H1 (cell line): ENCODE measurements around the gene NEURL1. TPM values are rescaled to one million over a fixed set of nuclear protein-coding genes. Genes with fewer than 3 reads are reported as not detected.

Source experiments
- CTCF ChIA-PET: fragments of 300-600 bp; sonication (Branson Sonifier 250); formaldehyde crosslinking; loops from one replicate; lab custom pipeline; 2021; ENCODE audit not compliant: partially characterized antibody; lab: Charles Lee
- POLR2A ChIA-PET: fragments of 300-600 bp; sonication (Branson Sonifier 250); formaldehyde crosslinking; loops from one replicate; lab custom pipeline; 2021; ENCODE audit warnings: inconsistent platforms; ENCODE audit not compliant: partially characterized antibody; lab: Charles Lee
- DNase-seq, 2 experiments: peaks; one replicate each; pipeline versions ENCODE4 v3.0.0 to v3.0.0-alpha.2; 2010 to 2022; ENCODE audit warnings: low spot score in 2 of 2, low read depth in 1 of 2, mixed read lengths in 1 of 2
- FAIRE-seq: peaks from 2 replicates; lab custom pipeline; 2011; peaks lifted over from hg19 to GRCh38; lab: Jason Lieb, UNC
- H2AFZ ChIP-seq: 2 replicates; pipeline ENCODE4 v1.8.1; 2012; ENCODE audit warnings: low read length, inconsistent platforms
- H2AK5ac ChIP-seq: 2 replicates; pipeline ENCODE4 v1.6.1; 2013; ENCODE audit warnings: low read depth, low read length
- H2BK120ac ChIP-seq: replicated peaks from 2 replicates; pipeline ENCODE3; 2013; ENCODE audit warnings: low read depth, low read length, inconsistent platforms
- H2BK12ac ChIP-seq: 2 replicates; pipeline ENCODE4 v1.6.1; 2013; ENCODE audit warnings: low read depth, low read length
- H2BK15ac ChIP-seq: 2 replicates; pipeline ENCODE4 v1.6.1; 2013; ENCODE audit warnings: low read length
- H2BK20ac ChIP-seq: 2 replicates; pipeline ENCODE4 v1.6.1; 2013; ENCODE audit warnings: low read length
- H2BK5ac ChIP-seq: 2 replicates; pipeline ENCODE4 v1.6.1; 2013; ENCODE audit warnings: low read depth, low read length
- H3K14ac ChIP-seq: 2 replicates; pipeline ENCODE4 v1.6.1; 2013; ENCODE audit warnings: inconsistent platforms; ENCODE audit not compliant: insufficient read length
- H3K18ac ChIP-seq: 2 replicates; pipeline ENCODE4 v1.6.1; 2013; ENCODE audit warnings: low read length; ENCODE audit errors: extremely low read depth
- H3K23ac ChIP-seq: 2 replicates; pipeline ENCODE4 v1.6.1; 2013; ENCODE audit warnings: inconsistent platforms; ENCODE audit not compliant: insufficient read length
- H3K23me2 ChIP-seq: 2 replicates; pipeline ENCODE4 v1.6.1; 2013; ENCODE audit warnings: low read depth, low read length
- H3K27ac ChIP-seq: 2 replicates; pipeline ENCODE4 v1.6.1; 2011; ENCODE audit warnings: low read depth, low read length, inconsistent platforms
- H3K27me3 ChIP-seq, 4 experiments: replicated peaks in 1 of 4; 1 replicate in 1 of 4; 2 replicates in 3 of 4; pipeline versions ENCODE4 v1.6.1 to v1.8.1; 2011 to 2013; ENCODE audit warnings: low read length in 3 of 4, mild to moderate bottlenecking in 3 of 4, inconsistent platforms in 2 of 4, mixed read lengths in 2 of 4, moderate library complexity in 1 of 4; ENCODE audit not compliant: control insufficient read depth in 3 of 4, insufficient read depth in 3 of 4; ENCODE audit errors: extremely low read depth in 1 of 4
- H3K36me3 ChIP-seq, 4 experiments: 2 replicates each; pipeline versions ENCODE4 v1.6.1 to v1.8.1; 2011 to 2013; ENCODE audit warnings: mild to moderate bottlenecking in 4 of 4, low read length in 3 of 4, moderate library complexity in 2 of 4, control low read depth in 1 of 4, inconsistent platforms in 1 of 4; ENCODE audit not compliant: insufficient read depth in 4 of 4, control insufficient read depth in 2 of 4
- H3K4ac ChIP-seq: replicated peaks from 2 replicates; pipeline ENCODE3; 2013; ENCODE audit warnings: low read length, low read depth, mixed read lengths, inconsistent platforms; ENCODE audit not compliant: insufficient read length
- H3K4me1 ChIP-seq, 4 experiments: replicated peaks in 1 of 4; 1 replicate in 1 of 4; 2 replicates in 3 of 4; pipeline versions ENCODE4 v1.6.1 to v1.8.1; 2011 to 2013; ENCODE audit warnings: low read length in 3 of 4, inconsistent platforms in 2 of 4, mixed read lengths in 1 of 4; ENCODE audit not compliant: insufficient read depth in 4 of 4, control insufficient read depth in 3 of 4
- H3K4me2 ChIP-seq, 2 experiments: 2 replicates each; pipeline versions ENCODE4 v1.6.1 to v1.8.1; 2011 to 2013; ENCODE audit warnings: low read depth in 2 of 2, low read length in 2 of 2, control low read depth in 1 of 2, inconsistent platforms in 1 of 2, mild to moderate bottlenecking in 1 of 2; ENCODE audit not compliant: insufficient read depth in 1 of 2
- H3K4me3 ChIP-seq, 4 experiments: fragments of 200-600, 300-600 bp in 1 of 4; sonication (generic), shearing (Covaris generic), sonication (Bioruptor Twin) in 1 of 4; 2 replicates each; pipeline versions ENCODE4 v1.5.1 to v1.8.1; 2011 to 2016; ENCODE audit warnings: low read length in 4 of 4, low read depth in 3 of 4, control low read depth in 2 of 4, inconsistent platforms in 2 of 4, mild to moderate bottlenecking in 2 of 4, mixed read lengths in 1 of 4, moderate library complexity in 1 of 4; ENCODE audit not compliant: insufficient read depth in 2 of 4; ENCODE audit errors: extremely low read depth in 1 of 4
- H3K56ac ChIP-seq: replicated peaks from 2 replicates; pipeline ENCODE3; 2013; ENCODE audit warnings: low read depth, mild to moderate bottlenecking, mixed read lengths, low read length, inconsistent platforms; ENCODE audit not compliant: insufficient read length
- H3K79me1 ChIP-seq: 2 replicates; pipeline ENCODE4 v1.6.1; 2013; ENCODE audit warnings: low read depth, low read length, control low read depth
- H3K79me2 ChIP-seq, 2 experiments: 2 replicates each; pipeline versions ENCODE4 v1.6.1 to v1.8.1; 2012 to 2013; ENCODE audit warnings: low read length in 2 of 2, mild to moderate bottlenecking in 2 of 2, inconsistent platforms in 1 of 2; ENCODE audit not compliant: insufficient read depth in 2 of 2, control insufficient read depth in 1 of 2
- H3K9ac ChIP-seq, 4 experiments: replicated peaks in 1 of 4; 1 replicate in 1 of 4; 2 replicates in 3 of 4; pipeline versions ENCODE4 v1.6.1 to v1.8.1; 2011 to 2013; ENCODE audit warnings: low read depth in 3 of 4, low read length in 3 of 4, control low read depth in 2 of 4, mild to moderate bottlenecking in 2 of 4, moderate library complexity in 2 of 4, inconsistent platforms in 1 of 4; ENCODE audit errors: extremely low read depth in 1 of 4
- H3K9me3 ChIP-seq, 2 experiments: 2 replicates each; pipeline versions ENCODE4 v1.6.1 to v1.8.1; 2012 to 2013; ENCODE audit warnings: mild to moderate bottlenecking in 2 of 2, moderate library complexity in 2 of 2, control low read depth in 1 of 2, inconsistent platforms in 1 of 2, low read depth in 1 of 2, low read length in 1 of 2, mixed read lengths in 1 of 2; ENCODE audit not compliant: insufficient read depth in 2 of 2
- H4K20me1 ChIP-seq, 2 experiments: replicated peaks in 1 of 2; 2 replicates each; pipeline versions ENCODE3 to v1.8.1; 2011 to 2013; ENCODE audit warnings: inconsistent platforms in 2 of 2, low read length in 2 of 2, mild to moderate bottlenecking in 1 of 2; ENCODE audit not compliant: insufficient read depth in 2 of 2, control insufficient read depth in 1 of 2
- H4K5ac ChIP-seq: 2 replicates; pipeline ENCODE4 v1.6.1; 2013; ENCODE audit warnings: low read length, low read depth, mixed read lengths, inconsistent platforms; ENCODE audit not compliant: insufficient read length
- H4K8ac ChIP-seq: 2 replicates; pipeline ENCODE4 v1.8.0; 2013; ENCODE audit warnings: mild to moderate bottlenecking, moderate library complexity, low read length, inconsistent platforms; ENCODE audit not compliant: insufficient read depth; ENCODE audit errors: extremely low read depth
- H4K91ac ChIP-seq: replicated peaks from 2 replicates; pipeline ENCODE3; 2013; ENCODE audit warnings: low read length, mixed read lengths, inconsistent platforms; ENCODE audit not compliant: insufficient read length
- ATF3 ChIP-seq: IDR thresholded peaks from 2 replicates; pipeline ENCODE4 v1.6.1; 2011; ENCODE audit warnings: low read depth, mild to moderate bottlenecking, low read length; ENCODE audit not compliant: insufficient read depth
- CHD2 ChIP-seq: IDR thresholded peaks from 2 replicates; pipeline ENCODE4 v1.6.1; 2012; ENCODE audit warnings: low read length, improper control_type of control experiment
- CTBP2 ChIP-seq: IDR thresholded peaks from 2 replicates; pipeline ENCODE4 v1.7.0; 2011; ENCODE audit warnings: borderline replicate concordance, mild to moderate bottlenecking, moderate library complexity, mixed read lengths, low read length; ENCODE audit not compliant: insufficient read depth, insufficient read length
- GTF2F1 ChIP-seq: IDR thresholded peaks from 2 replicates; pipeline ENCODE4 v1.6.1; 2012; ENCODE audit warnings: low read depth, low read length, improper control_type of control experiment, borderline replicate concordance
- KDM4A ChIP-seq: IDR thresholded peaks from one replicate; pipeline ENCODE4 v1.7.1; 2012; ENCODE audit warnings: low read depth, mild to moderate bottlenecking, moderate library complexity, low read length, inconsistent platforms; ENCODE audit not compliant: severe bottlenecking
- RAD21 ChIP-seq, 2 experiments: IDR thresholded peaks in 1 of 2; conservative IDR thresholded peaks in 1 of 2; 2 replicates each; pipeline ENCODE4 v1.6.1; 2011; ENCODE audit warnings: low read depth in 2 of 2, low read length in 2 of 2, improper control_type of control experiment in 1 of 2, inconsistent platforms in 1 of 2, mild to moderate bottlenecking in 1 of 2, moderate library complexity in 1 of 2
- RBBP5 ChIP-seq: IDR thresholded peaks from 2 replicates; pipeline ENCODE4 v1.7.1; 2012; ENCODE audit warnings: low read depth, mild to moderate bottlenecking, inconsistent platforms, low read length, moderate library complexity, borderline replicate concordance
- SAP30 ChIP-seq: fragments of 300-600 bp; sonication (generic); IDR thresholded peaks from 2 replicates; pipeline ENCODE4 v1.7.1; 2012; ENCODE audit warnings: low read length, moderate library complexity, mild to moderate bottlenecking, inconsistent platforms; ENCODE audit not compliant: insufficient read depth, insufficient replicate concordance
- TAF1 ChIP-seq: IDR thresholded peaks from 2 replicates; pipeline ENCODE4 v1.6.1; 2011; ENCODE audit warnings: mild to moderate bottlenecking, low read depth, low read length
- WGBS, 2 experiments: shearing (Covaris generic) in 1 of 2; methylation state at CpG; one replicate each; pipeline versions ENCODE4 v1.1.6 to v1.1.7; 2013 to 2015; ENCODE audit warnings: low lambda C conversion rate in 2 of 2, mixed read lengths in 2 of 2, inconsistent platforms in 1 of 2, low coverage in 1 of 2, missing lambda C conversion rate in 1 of 2; ENCODE audit not compliant: insufficient replicate concordance in 2 of 2, insufficient coverage in 1 of 2, insufficient read length in 1 of 2; ENCODE audit errors: extremely low coverage in 1 of 2, missing lambda C conversion rate in 1 of 2; 5-methylcytosine and 5-hydroxymethylcytosine counted together
- polyA plus RNA-seq, 7 experiments: library from polyadenylated mRNA; depleted of rRNA in 3 of 7; stranded (reverse) in 5 of 7; unstranded in 2 of 7; fragments of >200 nt in 5 of 7; fragments of 200-250 nt in 2 of 7; gene quantifications; 1 replicate in 5 of 7; 2 replicates in 1 of 7; 4 replicates in 1 of 7; pipeline versions ENCODE4 v1.2.1 to v1.2.3, GENCODE V29; 2011 to 2013; ENCODE audit warnings: missing spikeins in 2 of 7, mixed read lengths in 2 of 7
- total RNA-seq: library from RNA; stranded (reverse); fragmentation: NEBNext Ultra II Directional; extraction: Animal tissue kit (Norgen Biotek cat#: 25700); gene quantifications from 2 replicates; pipeline ENCODE4 v1.2.1, GENCODE V29; 2021

The NEURL1 gene
- total and polyA plus RNA-seq, 2 of the 8 experiments (the other 6 are each of a cell fraction or from before 2014, with no cell fraction given), result 0.54 to 0.58 TPM

- Histone ChIP-seq H3K56ac (no peak overlapping the region), H3K27ac (no peak overlapping the region), H3K18ac (no peak overlapping the region), H4K91ac (no peak overlapping the region), H3K4ac (no peak overlapping the region), H4K20me1 (peaks cover 0 to 1% of the 10 kb centered on the region in 2 experiments), H3K4me3 (no peak overlapping the region), H3K9ac (no peak overlapping the region), H4K8ac (no peak overlapping the region), H2BK20ac (no peak overlapping the region), H2BK120ac (no peak overlapping the region), H3K79me1 (no peaks in the 10 kb centered on the region), H3K4me2 (no peak overlapping the region), H2BK15ac (no peak overlapping the region), H3K23ac (no peak overlapping the region), H4K5ac (no peak overlapping the region), H2BK5ac (no peak overlapping the region), H2AK5ac (no peak overlapping the region), H3K36me3 (no peaks in the 10 kb centered on the region), H3K4me1 (peaks cover 0 to 5% (median 1%) of the 10 kb centered on the region in 4 experiments; a peak in 3 of 7 replicates), H3K14ac (no peak overlapping the region), H3K9me3 (no peaks in the 10 kb centered on the region), H3K23me2 (no peaks in the 10 kb centered on the region), H3K79me2 (no peaks in the 10 kb centered on the region), H3K27me3 (no peaks in the 10 kb centered on the region; a peak in 2 of 7 replicates), H2BK12ac (no peak overlapping the region), H2AFZ (no peak overlapping the region)
- WGBS, 2 experiments, result 83% methylated on average over 6 of the region's 6 CpGs; no CpG with 5 or more reads in 1 of the 2 experiments
- no peak for TF ChIP-seq RAD21 (IDR thresholded peaks at IDR 0.05 in 1 of 2, conservative IDR thresholded peaks at IDR 0.05 in 1 of 2; ENCODE audit: low read depth in 2 of 2, low read length in 2 of 2)
- TF ChIP-seq GTF2F1, result no peak
- TF ChIP-seq RBBP5, result no peak
- no peak for TF ChIP-seq ATF3
- no peak for TF ChIP-seq SAP30
- TF ChIP-seq TAF1, result no peak
- TF ChIP-seq KDM4A, result no peak
- TF ChIP-seq CTBP2, result no peak
- no peak for TF ChIP-seq CHD2
- POLR2A ChIA-PET, result interaction anchor here (0.6 kb wide), 2 partner anchors 15 to 151 kb away, joined by 3 to 5 read pairs; no protein-coding TSS in a partner anchor
- CTCF ChIA-PET, result interaction anchor here (0.9 to 19.1 kb wide), 9 partner anchors 7 to 115 kb away, joined by 3 to 448 read pairs (median 16); no protein-coding TSS in a partner anchor
- FAIRE-seq, result no peak
- no peak for DNase-seq
Observed at GRCh38 chr10:103597003-103597402, 103.5 kb downstream of the NEURL1 start.
